IPS-NIHi7 (cell line): ENCODE results near the gene PARD3.
"Not testable (repeated sequence)": the region's sequence is repeated elsewhere in the genome, so short reads cannot be mapped to it uniquely, and the experiment has no call there.

ENCODE experiments used
- DNase-seq: peaks from one replicate; pipeline ENCODE4 v3.0.0; 2012; ENCODE audit warnings: mixed read lengths; ENCODE audit errors: extremely low spot score

PARD3 gene

DNA sequence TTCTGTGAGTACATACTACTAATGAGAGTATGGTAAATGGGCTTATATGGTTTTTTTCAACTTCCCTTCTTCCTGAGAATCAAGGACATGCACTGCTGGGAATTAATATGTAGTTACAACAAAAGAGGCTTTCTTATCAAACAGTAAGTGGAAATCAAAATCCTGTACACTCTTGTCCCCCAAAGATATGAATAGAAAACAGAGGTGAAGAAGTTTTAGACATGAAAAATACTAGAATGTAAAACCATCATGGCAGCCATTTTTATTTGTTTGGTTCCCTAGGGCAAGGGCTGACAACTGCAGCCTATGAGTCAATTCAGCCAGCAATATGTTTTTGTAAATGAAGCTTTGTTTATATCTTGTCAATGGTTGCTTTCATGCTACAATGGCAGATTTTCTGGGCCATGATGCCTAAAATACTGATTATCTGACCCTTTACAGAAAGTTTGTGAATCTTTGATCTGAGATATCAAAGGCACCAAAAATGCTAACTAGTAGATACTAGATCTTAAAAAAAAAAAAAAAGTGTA lies 422.4 kb downstream of the PARD3 start:
- DNase-seq: no peak

DNA sequence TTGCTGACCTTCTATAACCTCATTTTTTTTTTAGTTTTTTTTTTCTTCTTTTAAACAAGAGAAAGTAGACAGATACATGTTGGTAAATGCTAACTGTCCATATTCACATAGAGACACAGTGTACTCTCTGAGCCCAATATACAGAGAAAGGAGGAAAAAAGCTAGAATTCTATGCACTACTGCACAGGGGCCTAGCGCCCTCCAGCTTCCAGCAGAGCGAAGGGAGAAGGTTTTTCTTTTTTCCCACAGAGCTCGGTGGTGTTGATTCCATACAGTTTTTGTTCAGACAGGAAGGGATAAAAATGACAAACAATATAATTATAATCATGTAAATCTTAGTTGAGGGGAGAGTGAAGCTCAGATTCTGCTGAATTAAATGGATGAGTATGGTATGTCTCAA lies 423.9 kb downstream of the PARD3 start:
- DNase-seq: not testable (repeated sequence)

DNA sequence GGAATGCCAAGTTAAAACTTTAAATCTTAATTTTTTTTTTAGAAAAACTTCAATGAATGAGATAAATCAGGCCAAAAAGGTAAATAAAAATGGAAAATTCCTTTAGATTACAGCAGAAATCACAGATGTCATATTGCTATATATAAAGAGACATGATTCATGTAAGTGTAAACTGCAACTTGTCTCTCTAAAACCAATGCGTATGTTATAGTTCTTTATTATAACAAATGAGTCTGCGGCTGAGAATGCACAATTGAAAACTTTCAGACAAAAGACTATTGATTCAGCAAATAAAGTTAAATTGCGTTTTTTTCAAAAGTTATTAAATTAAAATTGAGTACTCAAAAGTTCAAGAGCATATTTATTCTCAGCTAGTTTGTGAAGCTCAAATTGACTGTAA lies 425.3 kb downstream of the PARD3 start:
- DNase-seq: no peak

DNA sequence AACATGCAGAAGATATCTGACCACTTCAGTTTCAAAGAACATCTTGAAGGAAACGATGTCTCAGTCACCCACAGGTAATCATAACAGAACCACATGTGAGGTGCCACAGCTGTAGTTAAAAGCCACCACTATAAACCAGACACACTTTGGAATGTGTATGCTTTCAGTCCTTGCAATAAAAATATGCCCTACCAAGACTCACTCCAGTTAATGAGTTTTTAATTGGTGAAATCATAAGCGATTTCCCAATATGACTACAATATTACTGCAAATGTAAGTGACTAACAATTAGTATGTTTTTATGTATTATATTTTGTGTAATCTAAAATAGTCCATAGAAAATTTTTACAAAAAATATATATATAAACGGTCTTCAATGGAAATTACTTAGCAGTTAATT lies 428.2 kb downstream of the PARD3 start:
- DNase-seq: no peak

DNA sequence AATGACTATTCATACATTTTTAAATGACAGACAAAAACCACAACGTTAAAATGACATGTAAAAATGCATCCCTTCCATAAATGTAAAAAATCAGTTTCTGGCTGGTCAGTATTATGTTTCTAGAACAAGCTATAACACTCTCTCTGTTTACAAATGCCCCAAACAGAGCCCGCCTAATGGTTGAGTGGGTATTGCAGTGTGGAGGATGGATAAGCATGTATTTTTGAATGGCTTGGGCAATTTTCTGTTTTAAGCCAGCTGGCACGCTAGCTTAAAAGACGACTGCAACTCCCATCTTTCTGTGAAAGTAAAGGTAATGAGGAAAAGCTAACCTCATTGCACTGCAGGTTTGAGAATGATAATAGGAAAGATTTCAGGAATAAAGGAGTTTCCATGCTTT lies 430.7 kb downstream of the PARD3 start:
- no peak for DNase-seq

DNA sequence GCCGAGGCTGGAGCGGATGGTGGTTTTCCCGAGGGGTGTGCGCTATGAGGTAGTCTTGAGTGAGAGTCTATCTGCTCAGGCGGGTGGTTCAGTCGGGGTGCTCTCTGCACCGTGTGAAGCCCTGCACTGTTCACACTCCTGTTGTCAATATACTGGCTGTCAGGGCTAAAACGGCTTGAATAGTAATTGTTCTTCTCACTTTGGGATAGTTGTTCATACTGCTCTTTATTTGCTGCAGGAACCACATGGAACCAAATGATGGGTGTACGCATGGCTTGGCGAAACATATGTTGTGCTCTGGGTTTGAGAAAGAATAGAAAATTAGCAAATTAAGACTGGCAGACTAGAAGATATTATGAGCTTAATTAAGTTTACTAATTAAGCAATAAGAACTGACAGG lies 432.5 kb downstream of the PARD3 start:
- DNase-seq: no peak

DNA sequence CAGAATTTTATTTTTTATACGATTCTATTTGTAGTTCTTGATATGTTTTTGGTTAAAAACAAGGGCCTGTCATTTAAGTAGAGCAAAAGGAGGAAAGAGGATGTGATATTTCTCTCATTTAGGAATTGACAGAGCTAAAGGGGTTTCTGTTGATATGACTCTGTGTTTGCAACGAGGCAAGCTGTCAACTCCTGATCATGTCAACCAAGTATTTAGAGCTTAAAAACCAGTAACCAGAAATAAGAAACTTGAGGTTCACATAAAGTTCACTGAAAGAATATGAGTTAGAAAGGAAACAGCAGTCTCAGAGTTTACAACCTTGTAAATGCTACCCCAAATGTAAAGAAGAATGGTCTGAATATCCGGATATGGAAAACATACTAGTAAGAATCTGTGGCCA lies 434.2 kb downstream of the PARD3 start:
- no peak for DNase-seq

DNA sequence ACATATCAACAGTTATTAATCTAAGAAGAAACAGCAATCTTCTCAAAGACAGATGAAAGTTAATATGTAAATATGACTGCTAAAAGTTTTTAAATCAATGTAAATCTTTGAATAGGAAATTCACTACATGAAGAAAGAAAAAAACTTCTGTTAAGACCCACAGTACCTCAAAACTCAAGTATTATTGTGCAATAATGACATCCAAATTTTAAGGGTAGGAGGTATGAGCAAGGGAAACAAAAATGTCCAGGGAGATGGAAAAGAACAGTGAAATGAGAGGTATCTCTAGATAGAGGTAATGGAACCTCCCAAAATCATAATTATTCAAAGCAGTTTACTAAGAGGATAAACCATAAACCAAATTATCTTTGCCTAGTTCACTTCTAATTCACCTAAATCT lies 436.8 kb downstream of the PARD3 start:
- DNase-seq: no peak

DNA sequence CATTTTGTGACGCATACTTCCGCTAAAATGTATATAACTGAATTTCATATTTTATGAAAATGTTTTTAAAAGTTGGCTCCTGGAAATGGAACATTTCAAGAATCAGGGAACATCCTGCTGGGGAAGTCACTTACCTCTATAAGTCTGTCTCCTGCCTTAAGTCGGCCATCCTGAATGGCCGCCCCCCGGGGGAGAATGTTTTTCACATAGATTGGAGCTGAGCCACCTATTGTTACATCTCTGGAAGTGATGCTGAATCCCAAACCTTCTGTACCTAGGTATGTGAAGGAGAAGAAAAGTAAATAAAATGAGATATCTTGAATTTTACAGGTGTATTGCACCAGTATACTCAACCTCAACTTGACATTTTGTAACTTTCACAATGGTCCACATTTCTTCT lies 437.3 kb downstream of the PARD3 start:
- DNase-seq: no peak

DNA sequence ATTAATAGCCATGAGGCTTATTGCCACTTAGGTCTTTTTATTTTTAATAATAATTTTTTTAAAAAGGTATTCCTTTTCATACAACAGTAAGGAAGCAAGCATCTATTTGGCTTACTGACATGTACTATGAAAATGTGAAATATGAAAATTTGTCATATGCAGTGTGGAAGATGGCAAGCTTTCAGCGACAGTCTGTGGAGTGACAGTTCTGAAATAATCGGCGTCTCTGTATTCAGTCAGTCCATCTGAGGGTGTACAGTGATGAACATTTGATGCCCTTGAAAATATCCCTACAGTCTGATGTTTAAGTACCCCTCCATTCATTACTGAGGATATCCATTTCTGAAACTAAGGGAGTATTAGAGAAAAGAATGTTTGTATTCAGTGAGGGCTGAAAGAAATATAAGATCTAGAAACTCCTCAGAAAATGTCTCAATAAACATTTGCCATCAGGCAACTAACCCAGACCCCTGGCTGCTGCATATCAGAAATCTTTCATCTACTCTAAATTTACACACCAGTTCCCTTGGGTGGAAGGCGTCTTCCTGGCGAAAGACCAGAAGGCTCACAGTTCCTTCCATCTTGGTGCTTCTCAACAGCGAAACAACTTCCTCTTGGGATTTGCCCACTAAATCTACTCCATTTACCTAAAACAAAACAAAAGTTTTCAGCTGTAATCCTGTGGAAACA lies 440.6 kb downstream of the PARD3 start:
- DNase-seq: no peak

DNA sequence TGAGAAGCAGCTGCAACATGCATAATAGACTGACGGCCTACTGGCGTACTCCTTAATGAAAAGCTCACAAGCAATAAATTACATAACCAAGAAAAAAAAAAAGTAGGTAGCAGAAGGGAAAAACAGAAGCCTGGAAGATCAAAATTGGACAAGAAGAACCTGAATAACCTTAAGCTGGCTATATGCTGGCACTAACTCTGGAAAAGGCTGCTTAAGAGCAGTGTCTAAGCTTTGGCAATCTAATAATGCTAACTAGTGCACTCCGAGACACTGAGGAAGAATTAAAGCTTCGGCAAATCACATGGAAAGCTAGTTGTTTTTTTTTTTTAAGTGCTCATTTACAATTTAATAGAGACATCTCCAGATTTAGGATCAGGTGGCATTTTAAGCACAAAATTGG lies 441.9 kb downstream of the PARD3 start:
- DNase-seq: no peak

DNA sequence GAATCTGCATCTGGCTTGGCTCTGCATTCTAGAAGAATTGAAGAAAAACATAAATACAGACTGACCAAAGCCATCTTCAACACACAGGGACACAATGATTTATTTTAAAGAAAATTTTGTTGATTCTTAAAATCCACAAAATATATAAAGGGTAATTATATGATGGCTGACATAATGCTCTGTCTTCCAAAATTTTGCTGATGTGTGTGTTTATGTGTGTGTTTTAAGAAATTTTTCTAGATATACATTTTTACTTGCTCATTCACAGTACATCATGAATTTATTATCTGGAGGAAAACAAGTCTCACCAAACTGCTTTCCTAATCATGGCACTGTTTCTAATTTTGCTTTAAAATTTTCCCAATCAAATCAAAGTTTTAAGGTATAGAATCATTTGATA lies 442.6 kb downstream of the PARD3 start:
- DNase-seq: no peak

DNA sequence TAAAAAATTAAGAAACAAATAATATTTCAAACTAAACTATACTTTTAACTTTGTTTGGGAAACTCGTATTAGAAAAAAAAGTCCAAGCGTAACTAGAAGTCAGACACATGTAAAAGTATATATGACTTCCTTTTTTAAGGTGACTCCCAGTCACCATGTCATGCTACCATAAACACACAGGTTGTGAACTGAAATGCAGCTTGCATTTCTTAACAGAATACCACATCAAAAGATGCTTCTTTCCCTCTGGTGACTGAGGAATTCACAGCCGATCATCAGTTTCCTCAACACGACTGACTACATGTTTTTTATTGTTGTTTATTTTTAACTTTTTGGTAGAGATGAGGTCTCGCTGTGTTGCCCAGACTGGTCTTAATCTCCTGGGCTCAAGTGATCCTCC lies 445.0 kb downstream of the PARD3 start:
- DNase-seq: no peak

DNA sequence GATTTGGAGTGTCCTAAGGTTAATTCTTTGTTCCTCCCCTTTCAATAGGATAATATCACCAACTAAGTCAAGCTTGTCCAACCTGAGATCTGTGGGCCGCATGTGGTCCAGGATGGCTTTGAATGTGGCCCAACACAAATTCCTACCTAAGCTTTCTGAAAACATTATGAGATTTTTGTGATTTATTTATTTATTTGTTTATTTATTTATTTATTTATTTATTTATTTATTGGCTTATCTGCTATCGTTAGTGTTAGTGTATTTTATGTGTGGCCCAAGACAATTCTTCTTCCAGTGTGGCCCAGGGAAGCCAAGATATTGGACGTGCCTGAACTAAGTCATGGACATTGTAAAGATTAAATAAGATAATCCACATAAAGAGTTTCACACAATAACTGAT lies 446.0 kb downstream of the PARD3 start:
- DNase-seq: no peak

DNA sequence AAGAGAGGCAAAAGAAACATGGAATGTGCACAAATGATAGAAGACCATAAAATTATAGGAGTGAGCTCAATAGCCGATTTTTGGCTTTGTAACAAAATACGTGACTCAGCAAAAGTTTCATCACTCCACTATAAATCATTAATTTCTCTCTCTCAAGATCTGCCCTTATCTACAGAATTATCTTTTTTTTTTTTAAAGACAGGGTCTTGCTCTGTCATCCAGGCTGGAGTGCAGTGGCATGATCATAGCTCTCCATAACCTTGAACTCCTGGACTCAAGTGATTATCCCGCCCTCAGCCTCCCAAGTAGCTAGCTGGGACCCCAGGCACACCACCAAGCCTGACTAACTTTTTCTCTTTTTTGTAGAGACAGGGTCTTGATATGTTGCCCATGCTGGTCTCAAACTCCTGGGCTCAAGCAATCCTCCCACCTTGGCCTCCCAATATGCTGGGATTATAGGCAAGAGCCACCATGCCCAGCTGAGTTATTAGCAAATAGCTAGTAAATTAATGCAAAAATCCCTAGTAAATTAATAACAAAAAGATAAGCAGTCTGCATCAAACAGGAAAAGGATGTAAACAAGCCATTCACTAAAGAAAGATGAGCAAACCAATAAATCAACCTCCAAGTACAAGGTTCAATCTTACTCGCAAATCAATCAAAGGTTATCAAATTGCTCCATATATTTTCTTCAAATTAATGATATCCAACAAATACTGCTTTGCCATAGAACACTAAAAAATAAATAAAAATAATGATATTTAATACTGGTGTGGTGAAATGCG lies 450.7 kb downstream of the PARD3 start:
- DNase-seq: no peak

DNA sequence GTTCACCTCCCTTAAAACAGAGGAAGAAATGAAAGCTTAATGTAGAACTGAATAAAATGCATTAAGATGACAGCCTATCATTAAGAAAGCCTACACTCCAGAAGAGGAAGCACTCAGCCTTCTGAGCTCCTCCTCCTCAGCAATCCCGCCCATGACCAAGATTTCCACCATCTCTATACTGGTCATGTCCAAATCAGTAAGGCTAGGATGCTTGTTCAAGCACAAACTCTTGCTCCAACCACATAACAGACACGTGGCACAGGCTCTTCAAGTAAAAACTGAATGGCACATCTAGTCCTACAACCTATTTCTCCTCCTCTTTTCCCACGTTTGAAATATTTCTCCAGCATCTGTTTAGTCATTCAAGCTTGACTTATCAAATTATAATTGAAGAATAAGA lies 454.1 kb downstream of the PARD3 start:
- no peak for DNase-seq

DNA sequence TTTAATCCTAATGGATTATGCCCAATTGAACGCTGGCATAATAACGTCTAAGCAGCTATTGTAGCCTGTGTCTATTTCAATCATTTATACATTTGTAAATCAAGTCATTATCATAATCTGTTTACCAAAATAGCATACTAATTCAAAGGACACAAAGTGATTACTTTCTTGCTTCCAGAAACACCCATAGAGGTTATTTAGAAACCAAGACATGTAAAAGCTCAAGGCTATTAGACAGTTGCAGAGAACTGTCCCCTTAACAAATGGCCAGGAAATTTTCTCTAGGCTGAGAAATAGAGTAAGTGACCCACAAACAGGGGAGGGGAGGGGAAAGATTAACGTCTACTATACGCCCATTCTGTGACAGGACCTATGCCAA lies 455.7 kb downstream of the PARD3 start:
- DNase-seq: no peak

DNA sequence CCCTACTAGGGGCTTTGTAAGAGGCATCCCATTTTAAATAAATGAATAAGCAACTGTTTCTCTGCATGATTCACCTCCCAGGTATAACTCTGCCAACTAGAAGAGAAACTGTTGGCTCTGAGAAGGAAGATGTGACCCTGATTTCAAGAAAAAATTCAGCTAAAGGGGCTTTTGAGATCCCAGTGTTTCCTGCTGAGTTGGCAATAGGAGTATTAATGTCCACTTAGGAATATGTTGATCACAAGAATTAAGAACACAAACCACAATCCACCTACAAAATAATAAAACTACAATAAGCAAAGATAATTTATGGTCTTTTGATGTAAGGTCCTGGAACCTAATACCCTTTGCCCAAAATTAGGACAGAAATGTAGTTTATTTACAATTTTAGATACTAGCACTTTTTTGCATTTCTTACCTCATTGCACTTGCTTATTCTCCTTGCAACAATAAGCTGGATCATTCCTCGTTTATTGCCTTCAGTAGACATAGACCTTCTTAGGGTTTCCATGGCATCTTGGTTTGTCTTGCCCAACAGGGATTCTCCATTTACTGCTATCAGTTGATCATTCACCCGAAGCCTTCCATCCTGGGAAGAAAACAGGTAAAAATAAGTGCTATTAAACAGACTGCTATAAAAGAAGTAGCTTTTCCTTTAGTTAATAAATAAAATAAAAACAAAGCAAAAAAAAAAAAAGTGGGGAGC lies 456.2 kb downstream of the PARD3 start:
- no peak for DNase-seq

DNA sequence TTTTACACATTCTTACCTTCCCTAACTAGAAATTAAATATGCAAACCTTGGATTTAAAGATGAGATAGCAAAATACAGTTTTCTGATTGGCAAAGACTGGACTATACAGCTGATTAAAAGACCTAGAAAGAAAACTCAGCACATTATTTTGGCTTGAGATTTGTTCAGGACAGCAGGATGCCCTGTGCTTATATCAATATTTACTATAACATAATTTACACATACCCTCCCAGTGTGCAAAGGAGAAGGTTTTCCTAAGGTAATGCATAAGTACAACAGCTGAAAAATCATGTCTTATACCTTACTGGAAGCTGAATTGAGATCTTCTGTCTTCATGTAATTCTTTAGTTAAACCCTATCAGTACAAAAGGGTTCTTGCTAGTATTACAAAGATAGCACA lies 458.6 kb downstream of the PARD3 start:
- no peak for DNase-seq

DNA sequence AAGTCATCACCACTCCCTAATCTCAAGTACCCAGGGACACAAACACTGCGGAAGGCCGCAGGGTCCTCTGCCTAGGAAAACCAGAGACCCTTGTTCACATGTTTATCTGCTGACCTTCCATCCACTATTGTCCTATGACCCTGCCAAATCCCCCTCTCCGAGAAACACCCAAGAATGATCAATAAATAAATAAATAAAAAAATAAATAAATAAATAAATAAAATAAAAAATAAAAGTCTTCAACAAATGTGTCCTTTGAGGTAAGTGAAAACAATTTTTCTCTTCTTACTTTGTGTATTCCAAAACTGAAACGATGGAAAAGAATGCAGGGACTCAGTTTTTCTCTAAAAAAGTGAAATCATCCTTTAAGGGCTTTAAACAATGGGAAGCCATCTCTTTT lies 461.6 kb downstream of the PARD3 start:
- not testable (repeated sequence) for DNase-seq

DNA sequence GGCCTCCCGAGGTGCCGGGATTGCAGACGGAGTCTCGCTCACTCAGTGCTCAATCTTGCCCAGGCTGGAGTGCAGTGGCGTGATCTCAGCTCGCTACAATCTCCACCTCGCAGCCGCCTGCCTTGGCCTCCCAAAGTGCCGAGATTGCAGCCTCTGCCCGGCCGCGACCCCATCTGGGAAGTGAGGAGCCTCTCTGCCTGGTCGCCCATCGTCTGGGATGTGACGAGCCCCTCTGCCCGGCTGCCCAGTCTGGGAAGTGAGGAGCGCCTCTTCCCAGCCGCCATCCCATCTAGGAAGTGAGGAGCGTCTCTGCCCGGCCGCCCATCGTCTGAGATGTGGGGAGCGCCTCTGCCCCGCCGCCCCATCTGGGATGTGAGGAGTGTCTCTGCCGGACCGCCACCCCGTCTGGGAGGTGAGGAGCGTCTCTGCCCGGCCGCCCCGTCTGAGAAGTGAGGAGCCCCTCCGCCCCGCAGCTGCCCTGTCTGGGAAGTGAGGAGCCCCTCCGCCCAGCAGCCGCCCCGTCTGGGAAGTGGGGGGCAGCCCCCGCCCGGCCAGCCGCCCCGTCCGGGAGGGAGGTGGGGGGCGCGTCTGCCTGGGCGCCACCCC lies 462.4 kb downstream of the PARD3 start:
- DNase-seq: not testable (repeated sequence)

DNA sequence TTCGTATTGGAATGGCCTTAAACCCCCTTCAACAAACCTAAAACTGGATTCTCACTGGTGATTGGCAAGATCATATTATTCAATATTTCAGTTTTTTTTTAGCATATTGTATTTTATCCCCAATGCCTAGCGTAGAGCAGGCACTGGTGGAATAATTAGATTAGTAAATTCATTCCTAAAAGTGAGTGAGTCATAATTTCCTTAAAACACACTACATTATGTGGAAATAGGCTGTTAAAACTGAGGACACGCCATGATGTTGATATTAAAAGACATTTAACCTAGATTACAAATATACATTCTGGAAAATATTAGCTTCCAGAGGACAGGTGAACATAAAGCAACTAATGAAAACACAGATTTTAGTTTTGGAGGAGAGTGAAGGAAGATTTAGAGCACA lies 463.9 kb downstream of the PARD3 start:
- no peak for DNase-seq
